GDM1 (cell line): ENCODE results near the gene ZNF175.
A peak's percentile ranks its signal among the peaks of the same experiment; 100 is the strongest.

Source experiments
- DNase-seq: peaks from one replicate; lab custom pipeline; 2025; lab: John Stamatoyannopoulos, UW

The ZNF175 gene

GRCh38 chr19:51549533-51550324 lies 21.4 kb upstream of the ZNF175 start:
- DNase-seq: no peak

- no peak for DNase-seq
Measured at GRCh38 chr19:51550848-51551672, 20.0 kb upstream of the ZNF175 start.

DNA sequence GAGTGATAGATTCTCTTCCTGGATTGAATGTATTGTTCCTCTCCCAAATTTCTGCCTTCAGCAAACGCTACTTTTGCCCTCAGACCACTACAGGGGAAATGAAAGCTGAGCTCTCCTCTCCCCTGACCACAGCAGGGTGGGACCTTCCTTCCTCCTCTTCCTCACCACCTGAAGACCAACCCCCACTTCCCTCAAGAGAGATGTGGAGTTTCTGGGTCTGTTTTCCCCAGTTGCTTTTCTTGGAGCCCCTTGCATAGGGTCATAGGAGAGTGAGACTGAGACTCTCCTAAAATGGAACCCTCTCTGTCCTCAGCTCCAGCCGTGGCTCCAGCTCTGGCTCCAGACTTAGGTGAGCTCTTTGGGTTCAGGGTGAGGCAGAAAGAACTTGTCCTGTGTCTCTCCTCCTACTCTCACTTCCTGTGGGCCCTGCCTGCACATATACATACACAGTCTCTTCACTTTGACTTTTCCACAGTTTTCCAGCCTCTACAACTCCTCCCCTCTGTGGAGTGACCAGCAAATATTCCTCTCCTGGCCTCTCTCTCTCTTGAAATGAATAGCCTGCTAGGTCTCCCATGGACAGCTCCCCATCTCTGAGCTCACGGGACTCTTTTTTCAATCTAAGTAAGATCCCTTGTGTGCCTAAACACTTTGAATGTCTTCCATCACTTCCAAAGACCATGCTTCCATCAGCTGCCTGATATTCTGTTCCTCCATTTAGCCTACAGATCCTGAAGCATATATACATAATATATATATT lies 19.2 kb upstream of the ZNF175 start:
- no peak for DNase-seq

DNA sequence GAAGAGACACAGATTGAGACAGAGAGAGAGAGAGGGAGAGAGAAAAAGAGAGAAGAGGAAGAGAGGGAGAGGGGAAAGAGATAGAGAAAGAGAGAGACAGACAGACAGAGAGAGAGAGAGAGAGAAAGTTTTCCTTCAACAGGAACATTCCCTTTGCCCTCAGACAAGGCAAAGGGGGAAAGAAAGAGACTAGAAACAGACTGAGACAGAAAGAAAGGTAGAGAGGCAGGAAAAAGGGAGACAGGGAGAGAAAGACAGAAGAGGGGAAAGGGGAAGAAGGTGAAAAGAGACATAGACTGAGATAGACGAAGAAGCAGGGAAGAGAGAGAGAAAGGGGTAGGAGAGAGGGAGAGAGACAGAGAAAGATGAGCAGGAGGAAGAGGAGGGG lies 18.5 kb upstream of the ZNF175 start:
- no peak for DNase-seq

DNA sequence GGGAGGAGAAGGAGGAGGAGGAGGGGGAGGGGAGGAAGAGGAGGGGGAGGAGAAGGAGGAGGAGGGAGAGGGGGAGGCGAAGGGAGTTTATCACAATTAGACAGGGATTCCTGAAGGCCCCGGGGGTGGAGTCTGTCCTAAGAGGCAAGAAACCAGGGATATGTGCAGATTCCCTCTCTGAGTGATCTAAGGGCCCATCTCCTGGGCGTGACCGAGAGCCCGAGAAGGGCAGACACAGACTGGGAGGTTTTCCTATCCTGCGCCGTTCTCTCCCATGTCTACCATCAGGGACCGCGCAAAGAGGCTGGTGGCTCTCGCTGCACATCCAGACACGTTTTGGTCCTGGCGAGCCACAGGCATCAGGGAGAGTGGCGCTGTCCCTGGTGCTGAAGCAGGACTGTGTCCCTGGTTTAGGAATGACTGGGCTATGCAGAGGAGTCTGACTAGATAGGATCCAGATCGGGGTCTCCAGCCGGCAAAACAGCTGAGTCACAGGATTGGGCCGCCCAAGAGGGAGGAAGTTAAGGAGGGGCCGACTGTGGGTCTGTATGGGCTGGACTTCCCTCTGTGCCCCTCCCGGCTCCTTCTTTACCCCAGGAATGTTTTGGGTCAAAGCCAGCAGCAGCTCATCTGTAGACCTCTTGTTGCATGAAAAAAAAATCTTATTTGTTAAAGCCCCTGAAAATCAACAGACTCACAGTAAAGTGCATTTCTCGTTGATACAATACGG lies 17.9 kb upstream of the ZNF175 start:
- DNase-seq: peak; percentile 55

DNA sequence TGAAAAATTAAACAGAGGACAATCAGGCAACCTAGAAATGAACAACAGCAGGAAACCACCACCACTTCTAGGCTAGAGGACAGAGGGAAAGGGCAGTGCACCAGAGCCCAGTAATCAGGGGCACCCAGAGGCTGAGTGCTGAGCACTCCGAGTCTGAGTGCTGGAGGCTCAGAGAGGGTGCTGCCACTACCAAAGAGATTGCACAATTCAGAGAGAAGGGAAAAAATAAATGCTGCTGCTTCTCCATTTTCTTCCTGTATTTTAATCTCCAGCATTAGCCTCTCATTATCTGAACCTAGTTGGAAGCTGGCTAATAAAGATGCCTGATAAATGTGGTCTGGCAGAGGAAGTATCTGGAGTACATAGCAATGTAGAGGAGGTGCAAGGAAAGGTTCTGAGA lies 11.8 kb upstream of the ZNF175 start:
- DNase-seq: no peak

DNA sequence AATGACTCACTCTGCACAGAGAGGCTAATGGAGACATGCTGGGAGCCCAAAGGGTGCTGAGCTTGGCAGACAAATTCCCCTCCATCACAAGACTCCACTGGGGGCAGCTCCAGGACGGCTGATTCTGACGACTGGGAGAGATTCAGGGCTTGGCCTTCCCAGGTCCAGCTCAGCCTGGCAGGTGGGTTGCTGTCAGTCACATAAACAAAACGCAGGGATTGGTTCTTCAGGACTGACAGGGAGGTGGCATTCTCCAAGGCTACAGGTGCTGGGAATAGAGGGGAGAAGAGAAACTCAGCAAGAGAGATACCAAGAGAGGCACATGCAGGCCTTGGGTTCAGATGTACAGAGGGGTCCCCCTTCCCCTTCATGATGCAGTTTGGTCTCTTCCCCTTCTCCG lies 10.7 kb upstream of the ZNF175 start:
- DNase-seq: no peak

DNA sequence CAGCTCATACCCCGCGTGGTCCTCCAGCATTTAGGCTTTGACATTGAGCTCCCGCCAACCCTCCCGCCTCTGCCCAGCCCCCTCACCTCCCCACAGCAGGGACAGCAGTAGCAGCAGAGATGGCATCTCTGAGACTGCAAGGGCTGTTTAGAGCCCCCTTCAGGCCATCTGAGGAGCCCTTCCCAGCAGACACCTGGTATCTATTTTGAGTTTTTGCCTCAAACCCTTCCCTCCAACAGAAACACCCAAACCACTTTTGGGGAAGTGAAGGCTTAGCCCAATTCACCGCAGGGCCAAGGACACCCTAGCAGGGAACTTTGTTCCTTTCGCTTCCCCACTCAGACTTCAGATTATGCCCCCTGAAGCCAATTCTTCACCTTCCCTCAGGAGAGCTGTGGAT lies 6.3 kb upstream of the ZNF175 start:
- DNase-seq: peak; percentile 81

- peak; percentile 80 for DNase-seq
Measured at GRCh38 chr19:51565583-51565982, 5.5 kb upstream of the ZNF175 start.

DNA sequence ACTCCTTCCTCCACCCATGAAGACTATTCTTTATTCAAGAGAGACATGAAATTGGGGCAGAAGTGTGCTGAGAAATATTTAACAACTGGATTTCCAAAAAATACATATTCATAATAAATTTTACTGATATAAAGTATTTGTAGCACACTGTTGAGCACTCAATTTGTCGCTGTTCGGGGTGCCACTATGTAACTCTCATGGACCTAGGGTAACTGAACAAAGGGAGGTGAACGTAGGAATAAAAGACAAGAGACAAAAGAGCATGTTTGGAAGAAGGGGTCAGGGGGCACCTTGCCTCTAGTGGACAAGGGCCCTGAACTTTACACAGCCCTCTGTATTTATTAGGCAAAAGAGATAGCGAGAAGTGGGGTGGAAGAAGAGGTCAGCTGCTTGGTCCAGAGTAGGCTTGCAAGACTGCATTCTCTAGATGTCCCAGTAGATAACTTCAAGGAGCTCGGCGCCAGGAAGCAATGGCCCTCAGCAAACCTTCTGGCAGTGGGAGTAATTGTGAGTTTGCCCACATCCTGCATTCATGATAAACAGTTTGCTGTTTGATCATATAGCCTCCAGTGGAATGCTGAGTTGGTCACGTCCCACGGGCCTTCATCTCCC lies 4.5 kb upstream of the ZNF175 start:
- peak; percentile 39 for DNase-seq

DNA sequence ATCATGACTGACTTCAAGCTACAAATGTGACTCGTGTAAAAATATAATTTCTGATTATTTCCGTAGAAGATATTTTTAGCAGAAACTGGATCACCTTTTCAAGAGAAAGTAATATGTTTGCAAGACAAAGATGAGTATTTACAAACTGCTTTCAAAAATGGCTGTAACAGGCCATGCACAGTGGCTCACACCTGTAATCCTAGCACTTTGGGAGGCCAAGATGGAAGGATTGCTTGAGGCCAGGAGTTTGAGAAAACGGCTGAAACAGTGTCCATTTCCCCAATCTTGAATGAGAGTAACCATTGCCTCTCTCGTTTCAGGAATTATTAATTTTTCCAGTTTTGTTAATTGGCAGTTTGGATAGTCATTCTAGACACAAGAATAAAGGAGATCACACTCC lies 3.5 kb upstream of the ZNF175 start:
- no peak for DNase-seq

- no peak for DNase-seq
Measured at GRCh38 chr19:51568456-51568855, 2.6 kb upstream of the ZNF175 start.

GRCh38 chr19:51571599-51571998 lies 516 bp downstream of the ZNF175 start:
- DNase-seq: no peak

GRCh38 chr19:51572410-51572809 lies 1.3 kb downstream of the ZNF175 start:
- DNase-seq: peak; percentile 36

GRCh38 chr19:51572908-51573307 lies 1.8 kb downstream of the ZNF175 start:
- DNase-seq: no peak

DNA sequence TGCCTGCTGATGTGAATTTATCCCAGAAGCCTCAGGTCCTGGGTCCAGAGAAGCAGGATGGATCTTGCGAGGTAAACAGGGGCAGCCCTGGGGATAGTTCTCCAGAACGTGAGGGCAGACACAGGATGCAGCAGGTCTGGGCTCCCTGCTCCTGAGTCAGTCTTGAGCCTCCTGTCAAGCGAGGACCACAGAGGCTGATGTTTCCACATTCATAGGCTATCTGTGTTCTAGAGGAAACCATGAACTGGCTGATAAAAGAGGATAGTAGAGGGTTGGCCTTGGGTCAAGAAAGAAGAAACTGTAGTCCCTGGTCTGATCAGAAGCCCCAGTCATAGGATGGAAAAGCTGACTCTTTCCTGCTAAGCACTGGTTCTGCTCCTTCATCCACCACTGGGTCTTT lies 2.2 kb downstream of the ZNF175 start:
- peak; percentile 2 for DNase-seq

- no peak for DNase-seq
Measured at GRCh38 chr19:51576850-51577249, 5.8 kb downstream of the ZNF175 start.

- DNase-seq: no peak
Measured at GRCh38 chr19:51586103-51586728, 15.1 kb downstream of the ZNF175 start.

GRCh38 chr19:51586799-51587198 lies 15.7 kb downstream of the ZNF175 start:
- DNase-seq: no peak

GRCh38 chr19:51587264-51588191 lies 16.4 kb downstream of the ZNF175 start:
- DNase-seq: no peak
